ENCODE results near the gene C9orf152.
"Not testable (repeated sequence)": the region's sequence is repeated elsewhere in the genome, so short reads cannot be mapped to it uniquely, and the experiment has no call there.

The C9orf152 gene, protein sequence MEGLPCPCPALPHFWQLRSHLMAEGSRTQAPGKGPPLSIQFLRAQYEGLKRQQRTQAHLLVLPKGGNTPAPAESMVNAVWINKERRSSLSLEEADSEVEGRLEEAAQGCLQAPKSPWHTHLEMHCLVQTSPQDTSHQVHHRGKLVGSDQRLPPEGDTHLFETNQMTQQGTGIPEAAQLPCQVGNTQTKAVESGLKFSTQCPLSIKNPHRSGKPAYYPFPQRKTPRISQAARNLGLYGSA

DNA sequence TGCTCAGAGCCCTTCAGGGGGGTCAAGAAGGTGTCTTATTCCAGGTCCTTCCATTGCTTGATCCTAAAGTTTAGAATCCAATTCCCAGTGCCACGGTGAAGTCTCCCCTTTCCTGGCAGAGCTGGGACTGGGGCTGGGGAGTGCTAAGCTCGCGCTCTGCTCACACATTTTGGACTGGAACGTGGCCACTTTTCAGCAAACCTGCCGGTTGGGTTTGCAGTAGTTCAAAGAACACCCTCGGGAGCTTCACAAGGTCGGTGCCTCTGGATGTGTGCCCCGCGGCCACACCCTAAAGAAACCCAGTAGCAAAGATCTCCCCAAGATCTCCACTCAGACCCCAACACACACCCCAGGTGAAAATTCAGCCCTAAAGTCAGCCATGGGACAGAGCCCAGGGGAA lies at the start of gene C9orf152:
Gene C9orf152, minus strand, starts transcription at position 129 of the 400 bp plus-strand sequence. CDS start 580 bp downstream, outside the sequence.
- Histone ChIP-seq H3K27ac (peak within 1 kb of the TSS in 1 of 21 experiments; percentile 45), H3K4me3 (no peak within 1 kb of the TSS)

DNA sequence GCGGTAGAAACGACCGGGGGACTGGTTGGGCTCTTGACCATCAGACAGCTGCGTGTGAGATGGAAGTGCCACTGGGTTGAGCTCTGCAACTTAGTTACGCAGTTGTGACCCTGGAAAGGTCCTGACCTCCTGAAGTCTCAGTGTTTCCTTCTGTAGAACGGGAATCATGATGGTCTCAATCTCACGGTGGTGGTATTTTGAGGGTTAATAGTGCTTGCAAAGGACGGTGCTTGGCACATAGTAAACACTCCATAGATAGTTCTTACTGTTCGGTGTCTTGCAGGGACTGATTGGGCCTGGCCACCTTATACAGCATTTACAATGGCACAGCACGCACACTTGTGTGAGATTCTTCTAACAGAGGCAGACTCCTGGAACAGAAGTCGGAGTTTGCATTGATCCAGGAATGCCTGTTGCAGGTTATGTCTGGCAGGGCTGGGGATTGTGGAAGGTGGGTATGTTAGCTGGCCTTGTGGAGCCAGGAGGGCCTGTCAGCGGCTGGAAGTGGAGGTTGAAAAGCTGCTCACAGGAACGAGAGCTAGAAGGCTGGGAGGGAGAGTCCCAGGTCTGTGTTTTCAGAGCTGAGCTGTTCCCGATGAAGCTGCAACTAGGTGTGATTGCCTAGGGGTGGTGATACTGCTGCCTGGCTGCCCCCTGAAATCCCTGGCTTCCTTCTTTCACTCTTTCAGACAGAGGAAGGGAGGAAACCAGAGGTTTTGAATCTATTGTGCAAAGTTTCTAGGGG lies 49.3 kb upstream of the C9orf152 start:
- H3K4me3 ChIP-seq = peak overlapping the region; percentile 72 to 93 (median 83)
- H3K27ac ChIP-seq = peak overlapping the region in 20 of 21 experiments; percentile 77 to 99 (median 95)

DNA sequence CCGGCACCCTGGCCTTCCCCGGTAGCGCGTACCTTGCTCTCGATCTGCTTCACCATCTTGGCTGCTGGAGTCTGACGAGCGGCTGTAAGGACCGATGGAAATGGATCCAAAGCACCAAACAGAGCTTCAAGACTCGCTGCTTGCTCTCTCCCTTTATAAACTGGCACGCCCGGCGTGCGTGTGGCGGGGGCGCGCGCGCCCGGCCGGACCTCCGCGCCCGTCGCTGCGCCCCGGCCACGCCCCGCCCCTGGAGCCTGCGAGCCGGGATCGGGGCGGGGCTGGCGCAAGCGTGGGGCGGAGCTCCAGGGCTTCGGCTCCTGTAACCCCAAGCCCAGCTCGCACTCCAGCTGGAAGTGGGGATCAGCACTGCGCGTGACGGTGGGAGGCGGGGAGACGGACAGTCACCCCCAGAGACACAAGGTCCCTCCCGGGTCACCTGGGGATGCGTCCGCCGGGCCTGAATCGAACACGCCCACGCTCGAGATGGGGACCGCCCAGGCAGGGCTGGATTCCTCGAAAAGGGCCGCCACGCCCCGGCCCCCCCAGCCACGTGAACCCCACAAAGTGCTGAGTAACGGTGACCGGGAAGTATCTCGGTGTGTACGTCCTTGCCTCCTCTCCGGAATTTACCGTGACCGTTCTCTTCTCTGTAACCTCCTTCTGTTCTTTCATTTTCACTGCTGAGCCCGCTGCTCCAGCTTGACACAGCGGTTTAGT lies 48.6 kb upstream of the C9orf152 start, which contains the start of gene TXN:
Gene TXN, minus strand, starts transcription at position 128 of the 717 bp plus-strand sequence. Its CDS starts 72 bp downstream, at position 56.
- Histone ChIP-seq H3K27ac (peak within 1 kb of the TSS; percentile 64 to 99 (median 95)), H3K4me3 (peak within 1 kb of the TSS; percentile 72 to 93 (median 83))

DNA sequence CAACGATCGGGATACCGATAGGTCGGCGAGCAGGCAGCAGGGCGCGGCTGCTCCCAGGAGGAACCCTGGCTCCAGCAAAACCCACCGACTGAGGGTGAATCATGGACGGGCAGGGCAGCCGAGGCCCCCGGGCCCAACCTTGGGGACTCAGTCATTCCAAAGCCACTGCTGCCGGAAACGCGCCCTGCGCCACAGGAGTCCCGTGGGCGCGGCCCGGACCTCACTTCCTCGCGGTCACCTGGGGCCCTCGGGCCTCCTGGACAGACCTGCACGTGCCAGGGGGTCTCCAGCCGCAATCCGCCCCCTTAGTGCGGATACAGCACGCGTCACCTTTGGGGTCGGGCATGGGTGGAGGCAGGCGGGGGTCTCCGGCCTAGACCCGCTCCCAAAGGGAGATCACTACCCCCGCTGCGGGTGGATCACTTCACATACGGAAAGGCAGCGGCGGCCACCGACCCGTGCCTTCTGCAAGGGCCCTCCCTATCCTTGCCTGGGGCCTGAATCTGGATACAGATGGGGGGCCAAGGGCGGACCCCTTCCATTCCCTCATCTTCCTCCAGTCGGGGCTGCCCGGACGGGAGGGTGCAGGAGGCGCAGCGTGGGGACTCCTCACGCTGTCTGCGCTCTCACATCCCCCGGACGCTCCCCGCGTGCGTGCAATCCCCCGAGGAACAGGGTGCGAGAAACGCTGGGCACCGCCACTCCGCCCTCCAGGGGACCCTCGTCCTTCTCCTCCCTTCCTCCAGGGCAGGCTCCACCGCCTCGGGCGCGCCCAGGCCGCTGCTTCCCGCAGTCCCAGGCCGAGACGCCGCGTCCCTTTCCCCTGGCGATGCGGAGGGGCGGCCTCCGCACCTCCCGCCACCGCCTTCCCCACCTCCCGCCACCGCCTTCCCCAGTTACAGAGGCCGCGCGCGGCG lies 47.8 kb upstream of the C9orf152 start:
- Histone ChIP-seq H3K4me3 (peak overlapping the region; percentile 72 to 93 (median 83)), H3K27ac (peak overlapping the region; percentile 64 to 99 (median 95))

DNA sequence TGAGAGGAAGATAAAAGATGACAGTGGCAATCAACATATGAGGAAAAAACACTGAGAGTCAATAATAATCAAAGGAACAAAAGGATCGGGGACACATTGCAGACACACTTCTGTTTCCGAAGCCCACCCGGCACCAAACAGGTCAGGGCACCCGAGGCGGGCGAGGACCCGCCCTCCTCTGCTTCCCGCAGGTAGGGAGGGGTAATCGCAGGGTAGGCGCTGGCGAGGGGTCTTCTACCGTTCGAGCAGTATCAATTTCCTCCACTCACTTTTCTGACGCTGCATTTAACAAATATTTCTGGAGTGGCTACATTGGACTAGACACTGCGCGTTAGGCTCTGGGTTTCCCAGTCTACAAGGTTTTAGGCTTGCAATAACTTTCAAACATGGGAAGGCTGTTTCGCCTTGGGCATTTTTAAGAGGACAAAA lies 47.1 kb upstream of the C9orf152 start:
- H3K4me3 ChIP-seq = peak overlapping the region; percentile 72 to 93 (median 83)
- peak overlapping the region; percentile 64 to 99 (median 95) for H3K27ac ChIP-seq

DNA sequence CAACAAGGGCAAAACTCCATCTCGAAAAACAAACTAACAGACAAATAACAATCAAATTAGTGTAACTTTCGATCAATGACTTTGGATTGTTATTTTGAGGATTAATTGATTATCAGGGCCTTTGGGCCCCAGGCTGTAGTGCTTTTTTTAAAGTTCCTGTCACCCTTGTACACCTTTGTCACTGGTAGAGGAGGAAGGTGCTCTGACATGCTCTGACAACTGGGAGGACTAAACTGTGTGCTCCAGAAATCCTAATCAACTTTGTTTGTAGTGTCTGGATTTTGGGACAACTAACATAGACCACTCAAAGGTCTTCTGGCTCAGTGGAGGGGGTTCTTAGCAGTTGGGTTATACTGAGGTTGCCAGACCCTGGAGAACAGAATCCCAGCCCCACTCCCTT lies 46.5 kb upstream of the C9orf152 start:
- Histone ChIP-seq H3K27ac (peak overlapping the region in 18 of 21 experiments; percentile 85 to 99 (median 95)), H3K4me3 (peak overlapping the region in 6 of 7 experiments; percentile 77 to 93 (median 85))

DNA sequence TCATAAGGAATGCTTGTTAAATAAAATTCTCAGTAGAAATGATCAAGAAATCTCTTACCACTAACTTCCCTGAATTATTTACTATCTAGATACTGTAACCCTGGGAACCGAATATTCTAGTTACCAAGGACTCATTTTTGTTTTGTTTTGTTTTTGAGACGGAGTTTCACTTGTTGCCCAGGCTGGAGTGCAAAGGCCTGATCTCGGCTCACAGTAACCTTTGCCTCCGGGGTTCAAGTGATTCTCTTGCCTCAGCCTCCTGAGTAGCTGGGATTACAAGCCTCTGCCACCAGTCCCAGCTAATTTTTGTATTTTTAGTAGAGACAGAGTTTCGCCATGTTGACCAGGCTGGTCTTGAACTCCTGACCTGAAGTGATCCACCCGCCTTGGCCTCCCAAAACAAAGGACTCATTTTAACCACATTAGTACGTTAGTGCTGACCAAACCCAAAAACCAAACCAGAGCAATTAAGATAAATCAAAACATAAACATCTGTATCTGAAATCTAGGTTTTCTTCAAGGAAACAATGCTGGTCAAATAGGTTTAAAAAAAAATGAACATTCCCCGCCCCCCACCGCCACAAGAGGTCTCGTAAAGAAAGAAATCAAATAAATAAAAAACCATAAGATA lies 44.7 kb upstream of the C9orf152 start:
- H3K27ac ChIP-seq = peak overlapping the region in 1 of 21 experiments; percentile 41
- no peak overlapping the region for H3K4me3 ChIP-seq

DNA sequence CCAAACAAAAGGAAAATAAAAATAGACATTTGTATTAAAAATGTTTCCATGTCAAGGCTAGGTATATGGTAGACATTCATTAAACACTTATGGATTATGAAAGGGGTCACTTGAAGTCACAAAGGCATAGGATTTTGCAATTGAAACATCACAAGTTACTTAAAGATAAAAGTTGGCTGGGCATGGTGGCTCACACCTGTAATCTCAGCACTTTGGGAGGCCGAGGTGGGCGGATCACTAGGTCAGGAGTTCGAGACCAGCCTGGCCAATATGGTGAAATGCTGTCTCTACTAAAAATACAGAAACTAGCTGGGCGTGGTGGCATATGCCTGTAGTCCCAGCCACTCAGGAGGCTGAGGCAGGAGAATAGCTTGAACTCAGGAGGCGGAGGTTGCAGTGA lies 43.8 kb upstream of the C9orf152 start:
- not testable (repeated sequence) for H3K4me3 ChIP-seq
- H3K27ac ChIP-seq = peak overlapping the region in 1 of 21 experiments; percentile 14

DNA sequence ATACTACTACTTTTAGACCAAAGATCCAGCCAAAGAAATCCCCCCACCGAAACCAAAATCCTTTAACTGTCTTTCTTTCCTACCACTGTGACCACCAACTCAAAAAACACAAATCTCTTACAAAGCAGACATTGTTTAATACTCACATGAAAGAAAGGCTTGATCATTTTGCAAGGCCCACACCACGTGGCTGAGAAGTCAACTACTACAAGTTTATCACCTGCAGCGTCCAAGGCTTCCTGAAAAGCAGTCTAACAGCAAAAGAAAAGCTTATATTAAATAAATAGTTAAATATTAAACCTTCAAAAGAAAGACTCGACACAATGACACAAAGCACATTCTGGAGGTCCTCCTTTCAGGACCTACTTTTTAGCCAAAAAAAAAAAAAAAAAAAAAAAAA lies 43.3 kb upstream of the C9orf152 start:
- Histone ChIP-seq H3K27ac (no peak overlapping the region), H3K4me3 (no peak overlapping the region)

DNA sequence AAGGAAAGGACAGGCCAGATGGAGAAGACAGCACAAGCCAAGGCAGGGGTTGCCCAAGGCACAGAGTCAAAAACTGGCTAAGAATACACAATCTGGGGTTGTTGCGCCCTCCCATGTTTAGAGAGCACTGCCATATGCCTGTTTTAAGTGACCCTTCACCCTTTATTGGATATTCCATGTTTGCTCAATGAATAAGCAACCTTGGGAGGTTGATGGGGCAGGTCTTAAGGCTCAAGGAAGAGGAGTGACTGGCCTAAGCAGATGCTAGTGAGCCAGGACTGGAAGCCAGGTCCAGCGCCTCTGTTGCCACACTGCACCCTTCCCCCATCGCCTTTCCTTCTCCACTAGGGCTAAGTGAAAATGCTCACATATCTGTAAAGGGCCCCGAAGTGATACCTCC lies 41.6 kb upstream of the C9orf152 start:
- H3K4me3 ChIP-seq = no peak overlapping the region
- no peak overlapping the region for H3K27ac ChIP-seq

DNA sequence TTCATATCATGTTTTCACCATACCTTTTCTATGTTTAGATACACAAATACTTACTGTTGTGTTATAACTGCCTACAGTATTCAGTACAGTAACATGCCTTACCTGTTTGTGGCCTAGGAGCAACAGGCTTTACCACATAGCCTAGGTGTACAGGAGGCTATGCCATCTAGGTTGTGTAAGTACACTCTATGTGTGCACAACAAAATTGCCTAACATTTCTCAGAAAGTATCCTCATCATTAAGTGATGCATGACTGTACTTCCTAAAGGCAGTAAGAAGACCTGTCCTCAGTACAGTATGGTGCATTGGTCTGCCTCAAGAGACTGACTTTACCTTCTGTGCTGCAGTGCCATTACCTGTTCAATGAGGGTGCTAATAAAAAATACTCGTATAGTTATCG lies 40.4 kb upstream of the C9orf152 start:
- H3K4me3 ChIP-seq = no peak overlapping the region
- no peak overlapping the region for H3K27ac ChIP-seq

DNA sequence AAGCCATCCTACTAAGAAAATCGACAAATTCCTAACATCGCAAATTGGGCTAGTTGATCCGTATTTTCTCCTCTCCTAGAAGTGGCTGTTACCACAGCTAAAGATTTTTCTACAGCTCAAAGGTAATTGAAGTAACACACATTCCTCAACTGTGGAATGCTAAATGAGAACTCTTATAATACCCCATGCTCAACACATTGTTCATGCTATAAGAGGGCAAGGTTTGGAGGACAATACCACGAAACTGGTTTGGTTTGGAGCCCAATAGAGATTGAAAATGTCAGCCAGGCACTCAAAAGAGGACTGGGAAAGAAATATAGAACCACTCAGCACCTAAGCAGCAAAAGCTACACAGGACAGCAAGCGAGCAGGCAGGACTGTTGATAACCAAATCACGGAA lies 38.3 kb upstream of the C9orf152 start:
- Histone ChIP-seq H3K4me3 (no peak overlapping the region), H3K27ac (no peak overlapping the region)

DNA sequence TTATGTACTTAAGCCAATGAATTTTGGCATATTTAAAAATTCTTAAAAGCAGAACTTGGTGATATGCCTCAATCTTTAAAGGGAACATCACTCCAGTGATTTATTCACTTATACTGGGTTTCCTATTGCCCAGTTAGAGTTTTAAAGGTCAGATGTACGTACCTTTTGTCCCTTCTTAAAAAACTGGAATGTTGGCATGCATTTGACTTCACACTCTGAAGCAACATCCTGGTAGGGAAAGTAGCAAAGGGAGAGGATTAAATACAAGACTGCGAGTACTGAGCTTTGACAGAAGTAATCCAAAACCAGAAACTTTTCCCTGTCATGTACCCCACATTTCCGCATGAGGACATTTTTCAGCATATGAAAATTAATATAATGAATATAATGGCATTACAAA lies 36.7 kb upstream of the C9orf152 start:
- no peak overlapping the region for H3K4me3 ChIP-seq
- H3K27ac ChIP-seq = no peak overlapping the region

DNA sequence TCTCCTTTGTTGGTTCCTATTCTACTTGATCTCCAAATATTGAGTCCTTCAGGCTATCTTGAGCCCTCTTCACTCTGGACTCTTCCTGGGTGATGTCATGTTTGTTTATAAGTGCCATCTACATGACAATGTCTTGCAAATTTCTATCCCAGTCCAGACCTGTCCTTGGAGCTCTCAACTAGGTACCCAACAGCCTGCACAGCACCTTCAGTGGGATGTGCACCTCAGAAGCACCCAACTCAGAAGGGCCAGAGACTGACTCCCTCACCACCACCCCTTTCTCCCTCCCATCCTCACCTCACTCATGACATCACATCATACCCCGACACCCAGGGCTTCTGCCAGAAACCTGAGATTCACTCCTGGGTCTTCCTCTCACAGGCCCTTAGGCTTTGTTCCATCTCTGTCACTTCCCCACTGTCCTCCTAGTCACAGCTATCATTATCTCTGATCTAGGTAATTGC lies 33.9 kb upstream of the C9orf152 start:
- Histone ChIP-seq H3K4me3 (no peak overlapping the region), H3K27ac (no peak overlapping the region)

DNA sequence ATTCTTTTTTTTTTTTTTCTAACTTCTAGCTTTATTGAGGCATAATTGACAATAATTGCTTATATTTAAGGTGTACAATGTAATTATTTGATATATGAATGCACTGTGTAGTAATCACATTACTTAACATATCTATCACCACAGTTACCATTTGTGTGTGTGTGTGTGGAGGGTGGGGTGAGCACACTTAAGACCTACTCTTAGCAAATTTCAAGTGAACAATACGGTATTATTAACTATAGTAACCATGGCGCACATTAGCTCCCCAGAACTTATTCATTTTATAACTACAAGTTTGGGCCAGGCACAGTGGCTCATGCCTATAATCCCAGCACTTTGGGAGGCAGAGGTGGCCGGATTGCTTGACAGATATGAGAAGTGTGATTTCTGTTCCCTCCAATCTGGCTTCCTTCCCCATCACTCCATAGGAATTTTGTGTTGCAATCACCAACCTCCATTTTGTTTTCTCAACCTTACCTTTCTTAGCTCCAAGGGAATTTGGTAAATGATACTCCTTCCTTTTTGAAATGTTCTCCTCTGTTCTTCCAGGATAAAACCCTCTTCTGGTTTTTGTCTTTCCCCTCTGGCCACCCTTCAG lies 33.4 kb upstream of the C9orf152 start:
- Histone ChIP-seq H3K27ac (no peak overlapping the region), H3K4me3 (no peak overlapping the region)

DNA sequence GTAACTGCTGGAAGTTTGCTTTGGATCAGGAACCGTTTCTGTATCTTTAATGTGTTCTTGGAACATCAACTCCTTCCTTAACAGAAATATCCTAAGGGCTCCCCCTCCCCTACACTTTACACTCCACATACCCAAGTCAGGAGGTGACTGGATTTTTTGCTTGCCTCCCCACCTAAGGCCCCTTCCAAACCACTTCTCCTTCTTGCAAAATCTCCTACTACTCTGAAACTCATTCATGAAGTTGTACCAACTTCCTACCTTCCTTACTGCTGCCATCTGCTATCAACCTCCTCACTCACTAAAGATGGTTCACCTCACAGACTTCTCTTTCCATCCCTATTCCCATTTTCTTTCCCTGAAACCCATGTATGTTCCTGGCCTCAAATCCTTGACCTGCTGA lies 32.2 kb upstream of the C9orf152 start:
- H3K4me3 ChIP-seq = no peak overlapping the region
- no peak overlapping the region for H3K27ac ChIP-seq

DNA sequence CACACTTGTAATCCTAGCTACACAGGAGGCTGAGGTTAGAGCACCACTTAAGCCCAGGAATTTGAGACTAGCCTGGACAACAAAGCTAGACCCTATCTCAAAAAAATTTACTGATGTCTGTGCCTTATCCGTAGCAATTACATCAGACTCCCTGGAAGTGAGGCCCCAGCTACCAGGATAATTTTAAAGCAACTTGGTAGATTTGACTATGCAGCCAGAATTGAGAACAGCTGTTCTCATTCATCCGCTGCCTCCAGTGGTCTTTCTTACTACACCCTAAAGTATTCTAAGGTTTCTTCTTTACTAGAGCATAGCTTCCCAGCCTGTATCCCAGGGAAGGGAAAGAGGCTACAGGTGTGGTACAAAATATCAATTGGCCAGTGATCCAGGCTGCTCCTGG lies 20.4 kb upstream of the C9orf152 start:
- Histone ChIP-seq H3K27ac (no peak overlapping the region), H3K4me3 (no peak overlapping the region)

DNA sequence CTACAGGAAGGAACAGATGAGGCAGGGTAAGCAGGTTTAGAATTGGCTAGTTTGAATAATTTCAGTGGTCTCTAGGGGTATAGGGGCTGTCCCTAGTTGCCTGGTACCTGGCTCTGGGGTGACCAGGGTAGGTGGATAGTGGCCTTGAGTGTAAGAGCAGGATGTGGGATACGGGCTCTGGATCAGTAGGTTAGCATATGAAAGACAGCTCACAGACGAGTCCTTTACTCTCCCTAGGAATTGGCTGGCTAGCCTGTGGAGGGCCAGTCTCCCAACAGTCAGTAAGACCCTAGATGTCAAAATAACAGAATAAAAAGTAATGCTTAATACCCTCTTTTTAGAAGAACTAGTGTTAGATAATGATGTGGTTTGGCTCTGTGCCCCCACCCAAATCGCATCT lies 16.6 kb upstream of the C9orf152 start:
- Histone ChIP-seq H3K27ac (no peak overlapping the region), H3K4me3 (no peak overlapping the region)
